ENCODE measurements around the gene ZNF664. TPM values are rescaled to one million over a fixed set of nuclear protein-coding genes. Genes with fewer than 3 reads are reported as not detected.

ZNF664 gene
- total and polyA plus RNA-seq, 9 of the 15 experiments (the other 6 are each of a cell fraction or from before 2014, with no cell fraction given), result 3.3 to 101 (median 63.6) TPM

DNA sequence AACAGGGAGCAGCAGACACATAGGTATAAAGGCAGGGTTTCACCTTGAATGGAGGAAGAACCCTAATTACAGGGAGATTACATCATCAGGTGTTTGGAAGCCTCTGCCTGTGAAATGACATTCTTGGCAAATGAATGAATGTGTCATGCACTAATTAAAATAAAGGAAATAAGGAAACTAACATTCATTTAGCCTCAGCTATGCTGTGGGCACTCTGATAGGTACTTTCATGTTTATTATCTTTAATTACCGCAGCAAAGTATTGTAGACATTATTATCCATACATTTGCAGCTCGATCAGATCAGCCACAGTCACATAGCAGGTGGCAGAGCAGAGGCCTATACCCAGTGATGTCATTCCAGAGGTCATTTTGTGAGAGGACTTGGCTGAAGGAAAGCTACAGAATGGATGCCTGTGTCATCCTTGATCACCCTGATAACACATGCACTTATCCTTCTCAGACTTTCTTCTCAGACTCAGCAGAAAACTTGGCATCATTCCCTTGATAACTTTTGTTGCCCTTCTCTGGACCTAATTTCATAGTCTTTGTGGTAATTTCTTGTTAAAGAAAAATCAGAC is 18.4 kb downstream of the ZNF664 start (continued):
- TF ChIP-seq MBD1 (CRISPR knock-in tag; IDR thresholded peaks at IDR 0.05) (no peak), ZNF395 (CRISPR knock-in tag; IDR thresholded peaks at IDR 0.05) (no peak), SNIP1 (IDR thresholded peaks at IDR 0.05; ENCODE audit: low read depth) (no peak), C11orf30 (IDR thresholded peaks at IDR 0.05; ENCODE audit: low read depth) (peak; percentile 56), ZNF76 (CRISPR knock-in tag; IDR thresholded peaks at IDR 0.05; ENCODE audit: borderline replicate concordance) (no peak), MAFG (tag; conservative IDR thresholded peaks at IDR 0.05) (peak; percentile 72), ETS2 (tag; IDR thresholded peaks at IDR 0.05; ENCODE audit: borderline replicate concordance, poor library complexity, severe bottlenecking) (no peak), ARID4B (CRISPR knock-in tag; IDR thresholded peaks at IDR 0.05) (no peak), RBM39 (optimal IDR thresholded peaks at IDR 0.05; ENCODE audit: low read depth, low read length) (no peak), ZNF354B (CRISPR knock-in tag; IDR thresholded peaks at IDR 0.05) (no peak), ZNF316 (IDR thresholded peaks at IDR 0.05) (peak; percentile 24; the same call in 1 of the 2 replicates), GTF2E2 (tag; IDR thresholded peaks at IDR 0.05) (peak; percentile 39; the same call in 1 of the 2 replicates), NCOR1 (IDR thresholded peaks at IDR 0.05) (no peak), SP1 (CRISPR knock-in tag; IDR thresholded peaks at IDR 0.05) (no peak), DNMT1 (IDR thresholded peaks at IDR 0.05) (no peak), TCF7L2 (IDR thresholded peaks at IDR 0.05; ENCODE audit: low read depth, low read length) (no peak), ZNF766 (CRISPR knock-in tag; conservative IDR thresholded peaks at IDR 0.05) (no peak), TCFL5 (CRISPR knock-in tag; conservative IDR thresholded peaks at IDR 0.05) (no peak), SMARCC2 (IDR thresholded peaks at IDR 0.05; ENCODE audit: low read depth) (no peak), ZNF57 (CRISPR knock-in tag; IDR thresholded peaks at IDR 0.05) (no peak), LARP7 (IDR thresholded peaks at IDR 0.05) (no peak)
- TF ChIP-seq, protein P1, sequence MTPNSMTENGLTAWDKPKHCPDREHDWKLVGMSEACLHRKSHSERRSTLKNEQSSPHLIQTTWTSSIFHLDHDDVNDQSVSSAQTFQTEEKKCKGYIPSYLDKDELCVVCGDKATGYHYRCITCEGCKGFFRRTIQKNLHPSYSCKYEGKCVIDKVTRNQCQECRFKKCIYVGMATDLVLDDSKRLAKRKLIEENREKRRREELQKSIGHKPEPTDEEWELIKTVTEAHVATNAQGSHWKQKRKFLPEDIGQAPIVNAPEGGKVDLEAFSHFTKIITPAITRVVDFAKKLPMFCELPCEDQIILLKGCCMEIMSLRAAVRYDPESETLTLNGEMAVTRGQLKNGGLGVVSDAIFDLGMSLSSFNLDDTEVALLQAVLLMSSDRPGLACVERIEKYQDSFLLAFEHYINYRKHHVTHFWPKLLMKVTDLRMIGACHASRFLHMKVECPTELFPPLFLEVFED (CRISPR knock-in tag; conservative IDR thresholded peaks at IDR 0.05), result no peak
